CMK (cell line): ENCODE data around the gene JPT2.
"Not testable (repeated sequence)": the region's sequence is repeated elsewhere in the genome, so short reads cannot be mapped to it uniquely, and the experiment has no call there.

ENCODE experiments used
- DNase-seq: peaks from one replicate; pipeline ENCODE4 v3.0.0-alpha.2; 2010; ENCODE audit warnings: low read depth

JPT2 gene

DNA sequence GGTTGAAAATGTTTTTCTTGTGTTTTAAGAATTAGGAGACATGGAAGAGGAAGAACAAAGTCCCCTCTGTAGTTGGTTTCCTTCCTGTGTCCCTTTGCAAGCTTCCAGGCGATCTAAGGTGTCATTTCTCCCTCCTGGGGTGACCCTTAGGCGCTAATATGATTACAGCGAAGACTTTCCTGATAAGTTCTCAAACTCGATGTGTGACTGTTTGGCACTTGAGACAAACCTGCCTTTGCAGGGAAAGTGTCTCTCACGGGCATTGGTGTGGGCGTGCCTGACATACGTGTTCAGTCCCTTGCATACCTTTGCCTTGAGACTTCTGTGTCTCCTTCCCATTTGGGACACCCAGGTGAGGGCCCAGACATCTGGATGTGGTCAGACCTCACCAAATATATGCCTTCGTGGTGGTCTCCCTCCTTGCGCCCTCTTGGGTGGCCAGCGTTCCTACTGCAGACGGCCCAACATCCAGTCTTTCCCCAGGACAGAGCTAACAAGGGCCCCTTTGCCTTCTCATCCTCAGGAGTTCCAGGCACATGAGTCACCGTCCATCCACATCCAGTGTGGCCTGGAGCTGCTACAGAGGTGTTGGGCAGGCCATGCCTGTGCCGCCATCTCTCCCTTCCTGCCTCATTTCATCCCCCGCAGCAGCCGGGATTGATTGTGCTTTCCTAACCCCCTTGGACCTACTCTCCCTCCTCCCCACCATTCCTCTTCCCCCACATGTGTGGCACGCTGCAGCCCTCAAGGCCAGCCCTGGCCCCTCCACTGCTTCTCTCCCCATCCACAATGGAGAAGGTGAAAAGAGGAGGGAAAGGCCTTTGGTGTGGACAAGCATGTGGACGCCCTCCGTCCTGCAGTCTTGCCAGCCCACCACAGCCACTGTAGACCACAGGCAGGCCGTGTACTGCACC is 3.1 kb upstream of the JPT2 start:
- no peak for DNase-seq

DNA sequence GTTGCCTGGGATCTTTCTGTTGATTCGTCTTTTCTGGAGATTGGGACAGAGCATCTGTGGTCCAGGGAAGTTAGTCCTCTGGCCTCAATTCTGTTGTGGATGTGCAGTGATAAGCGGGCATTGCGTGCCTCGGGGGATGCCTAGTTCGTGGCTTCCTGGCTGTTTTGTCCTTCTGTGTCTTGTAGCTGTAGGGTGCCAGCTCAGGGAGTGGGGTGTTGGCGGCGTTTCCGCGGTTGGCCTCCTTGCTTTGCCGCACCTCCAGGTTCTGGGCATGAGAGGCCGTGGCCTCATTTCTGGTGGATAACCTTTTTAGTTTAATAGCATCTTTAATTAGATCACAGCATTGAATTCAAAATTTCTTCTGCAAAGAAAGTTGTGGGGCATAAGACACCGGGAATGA is 1.4 kb upstream of the JPT2 start:
- no peak for DNase-seq

DNA sequence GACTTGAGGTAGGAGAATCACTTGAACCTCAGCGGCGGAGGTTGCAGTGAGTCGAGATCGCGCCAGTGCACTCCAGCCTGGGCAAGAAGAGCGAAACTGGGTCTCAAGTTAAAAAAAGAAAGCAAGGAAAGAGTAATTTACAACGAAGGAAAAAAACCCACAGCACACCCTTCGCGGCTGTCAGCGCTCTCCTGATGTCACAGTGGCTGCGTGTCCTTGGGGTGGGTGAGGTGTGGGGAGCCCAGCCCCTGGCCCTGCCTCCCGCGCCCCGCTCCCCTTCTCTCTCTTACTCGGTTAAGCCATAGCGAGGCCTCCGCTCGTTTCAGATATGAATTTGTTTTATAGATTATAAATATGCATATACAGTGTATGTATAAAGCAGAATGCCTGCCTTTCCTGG is 740 bp upstream of the JPT2 start:
- DNase-seq: no peak

DNA sequence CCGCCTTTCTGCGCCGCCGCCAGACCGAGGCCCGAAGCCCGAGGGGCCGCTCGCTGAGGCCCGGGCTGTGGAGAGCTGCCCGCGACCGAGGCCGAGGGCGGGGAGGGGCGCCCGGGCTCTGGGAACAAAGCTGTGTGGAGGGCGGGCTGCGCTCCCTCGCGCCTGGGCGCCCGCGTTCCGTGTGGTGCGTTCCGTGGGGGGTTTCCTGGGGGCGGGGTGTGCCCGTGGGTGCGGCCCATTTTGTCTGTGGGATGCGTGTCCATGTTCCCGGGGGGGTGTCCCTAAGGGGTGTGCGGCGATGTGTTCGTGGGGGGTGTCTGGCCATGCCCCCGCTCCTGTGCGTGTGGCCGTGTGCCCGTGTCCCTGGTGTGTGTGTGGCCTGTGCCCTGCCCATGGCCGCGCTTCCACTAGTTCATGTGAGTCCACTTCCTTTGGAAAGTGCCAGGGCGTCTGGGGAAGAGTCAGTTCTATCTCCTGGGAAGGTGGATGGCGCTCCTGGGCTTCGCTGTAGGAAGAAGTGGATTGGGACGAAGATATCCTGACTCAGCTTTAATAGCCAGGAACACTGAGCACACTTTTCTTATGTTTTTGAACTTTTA is 520 bp downstream of the JPT2 start:
- DNase-seq: peak; percentile 24

DNA sequence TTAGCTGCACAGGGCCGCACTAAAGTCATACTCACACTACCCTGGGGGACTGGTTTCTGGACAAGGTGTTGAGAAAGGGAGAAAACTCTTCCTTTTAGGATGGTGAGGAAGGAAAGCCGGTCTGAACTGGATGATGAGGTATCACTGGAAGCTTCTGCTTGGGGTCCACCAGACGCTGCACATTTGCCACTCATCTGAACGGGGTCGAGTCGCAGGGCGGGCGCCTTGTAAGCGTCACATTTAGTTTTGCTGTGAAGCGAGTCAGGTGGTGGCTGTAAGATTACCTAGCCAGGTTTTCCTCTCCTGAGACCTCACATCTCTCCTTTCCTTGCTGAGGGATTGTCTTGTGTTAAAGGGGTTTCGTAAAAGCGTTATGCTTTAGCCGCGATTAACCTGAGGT is 2.3 kb downstream of the JPT2 start:
- DNase-seq: no peak

DNA sequence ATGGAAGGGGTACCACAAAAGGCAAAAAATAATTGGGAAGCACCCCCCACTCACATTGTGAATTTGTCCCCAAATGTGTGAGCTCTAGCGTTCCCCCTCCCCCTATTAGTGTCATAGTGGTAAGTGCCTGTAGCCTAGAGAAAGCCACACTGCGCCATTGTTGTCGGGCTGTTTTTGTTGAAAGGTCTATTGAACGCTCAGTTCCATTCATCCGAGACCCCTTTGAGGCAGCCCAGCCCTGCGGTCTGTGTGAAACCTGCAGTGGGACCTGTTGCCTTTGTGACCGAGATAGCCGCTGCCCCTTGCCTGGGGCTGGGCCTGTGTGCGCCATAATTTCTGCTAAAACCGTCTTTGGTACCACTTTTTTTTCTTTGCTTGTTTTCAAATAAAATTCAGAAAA is 3.0 kb downstream of the JPT2 start:
- DNase-seq: no peak

DNA sequence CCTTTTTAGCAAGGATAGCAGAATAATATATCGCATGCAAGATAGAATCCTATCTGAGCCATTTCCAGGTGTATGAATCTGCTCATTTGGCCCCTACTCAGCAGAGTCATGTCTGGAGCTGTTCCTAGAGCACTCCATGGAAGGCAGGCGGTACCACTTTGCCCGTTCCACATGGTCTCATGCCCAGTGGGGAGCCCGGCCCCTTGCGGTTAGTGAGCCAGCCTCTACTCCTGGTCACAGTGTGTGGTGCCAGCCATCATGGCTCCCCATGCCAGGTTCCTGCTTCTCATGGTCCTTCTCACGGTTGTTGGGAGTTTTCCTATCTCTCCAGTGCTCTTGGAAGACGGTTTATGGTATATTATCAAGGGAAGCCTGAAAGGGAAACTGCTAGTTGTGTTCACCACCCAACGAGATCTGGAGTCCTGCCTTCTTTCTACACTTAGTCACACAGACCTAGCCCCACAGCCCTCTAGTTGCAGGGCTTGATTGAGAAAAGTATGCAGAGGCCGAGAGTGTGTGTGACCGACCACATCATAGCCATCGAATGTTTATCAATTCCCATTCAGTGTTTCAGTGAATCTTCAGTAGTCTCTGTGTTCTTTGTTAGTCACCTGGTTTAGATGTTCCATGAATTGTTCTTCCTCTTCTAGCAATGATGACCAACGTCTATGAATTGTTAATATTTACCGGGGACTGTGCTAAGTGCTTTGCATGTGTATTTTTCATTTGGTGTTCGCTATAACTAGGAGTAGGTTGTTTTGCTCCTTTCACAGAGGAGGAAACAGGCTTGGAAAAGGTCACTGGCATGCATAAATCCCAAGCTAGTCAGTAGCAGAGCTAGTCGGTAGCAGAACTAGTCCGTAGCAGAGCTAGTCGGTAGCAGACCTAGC is 9.6 kb downstream of the JPT2 start:
- no peak for DNase-seq

DNA sequence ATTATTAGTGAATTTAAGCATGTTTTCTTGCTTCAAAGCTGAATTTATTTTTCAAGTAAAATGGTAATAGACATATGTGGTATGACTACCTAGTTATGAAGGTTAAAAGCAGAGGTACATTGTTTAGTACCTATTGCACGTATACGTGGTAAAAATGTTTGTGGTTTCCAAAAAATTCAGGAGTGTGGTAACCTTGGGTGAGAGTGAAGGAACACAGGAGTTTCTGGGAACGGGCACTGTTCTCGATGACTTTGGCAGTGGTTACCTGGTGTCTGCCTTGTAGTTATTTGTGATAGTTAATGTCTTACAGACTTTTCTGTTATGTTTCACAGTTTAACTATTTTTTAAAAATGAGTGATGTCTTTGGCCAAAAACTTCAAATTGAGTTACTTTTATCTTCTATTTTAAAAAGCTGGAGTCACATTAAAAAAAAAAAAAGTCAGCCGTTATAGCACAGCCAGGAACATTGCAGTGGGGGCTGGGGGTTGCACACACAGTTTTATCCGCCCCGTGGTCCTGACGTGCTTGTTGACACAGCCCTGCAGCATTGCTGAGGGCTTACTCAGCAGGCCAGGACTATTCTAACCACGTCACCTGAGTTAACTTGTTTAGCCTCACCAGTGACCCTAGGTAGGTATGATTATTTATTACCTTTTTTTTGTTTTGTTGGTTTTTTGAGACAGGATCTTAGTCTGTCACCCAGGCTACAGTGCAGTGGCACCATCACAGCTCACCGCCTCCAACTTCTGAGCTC is 10.9 kb downstream of the JPT2 start:
- no peak for DNase-seq

DNA sequence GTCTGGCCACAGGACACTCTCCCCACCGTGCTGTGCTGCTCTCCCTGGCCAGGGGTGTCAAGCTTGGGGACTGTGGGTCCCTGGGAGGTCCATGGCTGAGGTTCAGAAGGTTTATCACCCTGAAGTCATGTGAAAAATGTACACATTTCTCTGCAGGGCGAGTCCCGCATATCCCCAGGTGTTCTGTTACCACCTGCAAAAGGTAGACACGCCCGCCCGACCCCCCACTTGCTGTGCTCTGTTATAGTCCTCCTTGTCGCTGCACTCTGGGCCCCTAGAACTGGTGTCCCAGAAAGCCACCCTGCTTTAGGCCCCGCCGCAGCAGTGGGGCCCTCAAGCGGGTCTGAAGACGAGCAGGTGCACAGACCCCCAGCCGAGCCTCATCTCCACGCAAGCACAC is 11.8 kb downstream of the JPT2 start:
- no peak for DNase-seq

DNA sequence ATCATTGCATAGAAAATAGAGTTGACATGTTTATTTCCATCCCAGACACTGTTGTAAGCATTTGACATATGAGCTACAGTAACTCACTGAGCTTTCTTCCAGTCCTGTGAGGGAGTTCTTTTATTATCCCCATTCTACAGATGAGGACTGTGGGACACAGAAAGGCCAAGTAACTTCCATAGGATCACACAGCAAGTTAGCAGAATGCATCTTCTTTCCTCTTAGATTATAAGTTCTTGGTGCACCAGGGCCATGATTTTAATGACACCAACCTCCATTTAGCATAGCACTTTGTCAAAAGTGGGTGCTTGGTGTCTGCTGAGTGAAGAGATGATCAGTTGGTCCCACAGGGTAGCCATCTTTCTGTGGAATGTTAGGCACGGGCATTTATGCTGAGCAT is 12.7 kb downstream of the JPT2 start:
- no peak for DNase-seq

DNA sequence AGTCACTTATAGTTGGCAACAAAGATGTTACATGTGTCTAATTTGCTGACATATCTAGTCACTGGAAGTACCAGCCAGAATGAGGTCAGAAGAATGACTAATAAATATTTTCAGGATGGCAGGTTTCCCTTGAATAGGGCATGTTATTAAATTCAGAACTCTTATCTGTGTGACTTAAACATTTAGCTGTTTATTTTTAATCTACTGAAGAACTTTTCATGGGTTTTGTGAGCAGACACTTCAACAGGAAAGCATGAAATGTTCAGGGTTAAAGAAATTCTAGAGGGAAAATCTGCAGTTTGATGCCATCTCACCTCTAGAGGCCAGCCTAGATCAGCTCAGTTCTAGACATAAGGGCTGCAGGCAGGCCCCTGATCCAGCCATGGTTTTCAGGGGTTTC is 13.2 kb downstream of the JPT2 start:
- DNase-seq: no peak

DNA sequence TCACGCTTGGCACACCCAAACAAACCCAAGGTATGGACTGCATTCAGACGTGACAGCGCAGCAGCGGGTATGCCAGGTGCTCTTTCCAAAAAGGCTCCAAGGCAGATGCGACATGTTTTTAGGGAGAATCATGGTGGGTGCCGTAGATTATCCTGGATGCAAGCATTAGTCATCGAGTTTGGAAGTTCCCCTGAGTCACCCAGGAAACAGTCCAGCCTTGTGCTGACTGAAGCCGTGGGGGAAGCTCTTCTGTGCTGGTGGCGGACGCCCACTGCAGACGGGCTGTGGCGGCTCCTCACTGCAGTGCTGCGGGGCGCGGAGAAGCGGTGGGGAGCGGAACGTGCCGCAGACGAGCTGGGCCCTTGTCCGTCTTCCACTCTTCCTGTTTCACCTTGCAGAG is 13.9 kb downstream of the JPT2 start:
- no peak for DNase-seq

DNA sequence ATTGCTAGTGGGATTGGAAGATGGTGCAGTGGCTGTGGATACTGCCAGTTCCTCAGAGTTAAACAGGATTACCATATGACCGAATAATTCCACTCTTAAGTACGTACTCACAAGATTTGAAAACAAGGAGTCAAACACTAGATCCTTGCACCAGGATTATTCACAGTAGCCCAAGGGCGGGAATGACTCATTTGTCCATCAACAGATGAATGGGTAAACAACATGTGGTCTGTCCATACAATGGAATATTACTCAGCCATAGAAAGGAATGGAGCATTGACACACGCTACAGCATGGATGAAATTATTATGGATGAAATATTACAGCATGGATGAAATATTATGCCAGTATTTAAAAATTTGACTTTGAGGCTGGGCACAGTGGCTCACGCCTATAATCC is 18.8 kb downstream of the JPT2 start:
- no peak for DNase-seq

DNA sequence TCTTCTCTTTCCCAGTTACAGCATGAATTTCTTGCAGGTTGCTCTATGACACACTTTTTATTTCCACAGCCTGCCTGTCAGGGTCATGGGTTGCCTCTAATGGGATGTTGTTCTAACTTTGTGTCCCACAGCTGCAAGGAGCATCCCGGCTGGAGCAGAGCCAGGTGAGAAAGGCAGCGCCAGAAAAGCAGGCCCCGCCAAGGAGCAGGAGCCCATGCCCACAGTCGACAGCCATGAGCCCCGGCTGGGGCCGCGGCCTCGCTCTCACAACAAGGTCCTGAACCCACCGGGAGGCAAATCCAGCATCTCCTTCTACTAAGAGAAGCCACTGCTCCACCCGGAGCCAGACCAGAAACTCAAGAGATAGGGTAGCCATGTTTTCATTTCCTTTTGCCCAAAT is 20.6 kb downstream of the JPT2 start:
- DNase-seq: no peak

DNA sequence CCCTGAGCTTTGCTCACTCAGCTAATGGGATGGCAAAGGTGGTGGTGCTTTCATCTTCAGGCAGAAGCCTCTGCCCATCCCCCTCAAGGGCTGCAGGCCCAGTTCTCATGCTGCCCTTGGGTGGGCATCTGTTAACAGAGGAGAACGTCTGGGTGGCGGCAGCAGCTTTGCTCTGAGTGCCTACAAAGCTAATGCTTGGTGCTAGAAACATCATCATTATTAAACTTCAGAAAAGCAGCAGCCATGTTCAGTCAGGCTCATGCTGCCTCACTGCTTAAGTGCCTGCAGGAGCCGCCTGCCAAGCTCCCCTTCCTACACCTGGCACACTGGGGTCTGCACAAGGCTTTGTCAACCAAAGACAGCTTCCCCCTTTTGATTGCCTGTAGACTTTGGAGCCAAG is 22.2 kb downstream of the JPT2 start:
- DNase-seq: no peak

DNA sequence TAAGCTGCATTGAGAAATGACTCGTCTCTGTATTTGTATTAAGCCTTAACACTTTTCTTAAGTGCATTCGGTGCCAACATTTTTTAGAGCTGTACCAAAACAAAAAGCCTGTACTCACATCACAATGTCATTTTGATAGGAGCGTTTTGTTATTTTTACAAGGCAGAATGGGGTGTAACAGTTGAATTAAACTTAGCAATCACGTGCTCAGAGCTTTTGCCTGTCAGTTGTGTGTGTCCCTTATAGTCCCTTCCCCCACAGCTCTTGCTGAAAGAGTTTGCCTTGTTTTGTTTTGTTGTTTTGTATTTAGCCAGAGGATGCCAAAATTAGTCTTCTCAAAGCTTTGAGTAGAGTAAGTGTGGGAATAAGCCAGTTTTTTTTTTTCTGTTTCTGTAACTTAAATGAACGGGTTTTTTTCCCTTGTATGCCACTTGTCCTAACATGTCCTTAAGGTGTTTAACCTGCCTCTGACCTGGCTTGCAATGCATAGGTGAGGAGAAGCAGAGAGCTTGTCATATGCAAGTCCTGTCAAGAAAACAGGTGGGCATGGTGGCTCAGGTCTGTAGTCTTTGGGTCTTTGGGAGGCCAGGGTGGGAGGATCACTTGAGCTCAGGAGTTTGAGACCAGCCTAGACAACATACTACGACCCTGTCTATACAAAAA is 23.3 kb downstream of the JPT2 start:
- DNase-seq: no peak

DNA sequence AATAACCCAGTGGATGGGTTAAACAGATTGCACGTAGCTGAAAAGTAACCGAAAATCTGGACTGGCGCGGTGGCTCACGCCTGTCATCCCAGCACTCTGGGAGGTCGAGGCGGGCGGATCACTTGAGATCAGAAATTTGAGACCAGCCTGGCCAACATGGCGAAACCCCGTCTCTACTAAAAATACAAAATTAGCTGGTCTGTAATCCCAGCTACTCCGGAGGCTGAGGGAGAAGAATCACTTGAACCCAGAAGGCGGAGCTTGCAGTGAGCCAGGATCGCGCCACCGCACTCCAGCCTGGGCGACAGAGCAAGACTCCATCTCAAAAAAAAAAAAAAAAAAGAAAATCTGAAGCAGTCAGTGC is 27.2 kb downstream of the JPT2 start:
- not testable (repeated sequence) for DNase-seq

DNA sequence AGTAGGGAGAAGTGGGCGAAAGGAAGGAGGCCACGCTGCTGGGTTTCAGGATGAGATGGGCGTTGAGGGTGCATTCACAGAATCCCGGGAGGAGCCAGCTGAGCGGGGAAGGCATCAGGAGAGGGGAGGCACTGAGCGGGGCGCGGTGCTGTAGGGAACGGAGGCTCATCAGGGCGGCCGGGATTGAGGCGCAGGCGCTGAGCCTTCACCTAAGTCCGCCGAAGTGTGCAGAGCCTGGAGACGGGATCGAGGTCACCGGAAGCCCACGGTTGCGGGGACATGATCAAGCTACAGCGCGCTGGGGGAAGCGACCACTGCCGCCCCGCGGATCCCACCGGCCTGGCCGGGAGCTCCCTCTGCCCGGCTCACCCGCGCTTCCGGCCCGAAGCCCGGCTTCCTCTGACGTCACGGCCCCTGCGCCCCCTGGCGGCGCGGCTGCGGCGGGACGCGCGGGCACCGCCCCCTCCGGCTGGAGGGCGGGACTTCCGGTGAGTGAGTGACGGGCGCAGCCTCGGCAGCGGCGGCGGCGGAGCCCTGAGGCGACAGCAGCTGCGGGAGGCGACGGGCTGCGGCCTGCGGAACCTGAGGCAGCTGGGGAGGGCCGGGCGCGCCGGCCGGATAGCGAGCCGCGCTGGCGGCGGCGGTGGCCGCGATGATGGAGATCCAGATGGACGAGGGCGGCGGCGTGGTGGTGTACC is 27.8 kb downstream of the JPT2 start, which contains the start of gene MAPK8IP3:
Gene MAPK8IP3 (plus strand): TSS at position 508 of the 698 bp plus-strand sequence. CDS start 145 bp downstream, at position 653.
- peak; percentile 77 for DNase-seq

DNA sequence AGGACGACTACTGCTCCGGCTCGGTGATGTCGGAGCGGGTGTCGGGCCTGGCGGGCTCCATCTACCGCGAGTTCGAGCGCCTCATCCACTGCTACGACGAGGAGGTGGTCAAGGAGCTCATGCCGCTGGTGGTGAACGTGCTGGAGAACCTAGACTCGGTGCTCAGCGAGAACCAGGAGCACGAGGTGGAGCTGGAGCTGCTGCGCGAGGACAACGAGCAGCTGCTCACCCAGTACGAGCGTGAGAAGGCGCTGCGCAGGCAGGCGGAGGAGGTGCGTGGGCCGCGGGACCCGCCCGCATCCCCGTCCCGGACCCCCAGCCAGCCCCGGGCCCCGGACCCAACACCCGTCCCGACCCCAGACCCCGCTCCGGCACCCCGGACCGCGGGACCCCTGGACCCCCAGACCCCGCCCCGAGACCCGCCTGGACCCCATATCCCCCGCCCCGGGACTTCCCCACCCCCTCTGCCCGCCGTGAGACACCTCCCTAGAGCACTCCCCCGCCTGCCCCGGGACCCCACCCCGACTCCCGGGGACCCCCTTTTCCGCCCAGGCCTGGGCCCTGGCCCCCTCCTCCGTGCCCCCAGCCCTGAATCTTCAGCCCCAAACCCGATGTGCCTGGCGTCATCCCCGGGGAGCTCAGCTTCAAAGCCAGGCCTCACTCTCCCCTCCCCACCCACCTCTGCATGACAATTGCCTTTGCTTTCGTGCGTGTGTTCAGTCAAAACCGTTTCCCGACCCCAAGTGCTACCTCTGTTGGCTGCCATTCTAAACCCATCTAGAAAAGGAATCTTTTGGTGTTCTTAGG is 28.5 kb downstream of the JPT2 start:
- no peak for DNase-seq
